H9 (cell line): ENCODE data around the gene TMEM98. TPM values are rescaled to one million over a fixed set of nuclear protein-coding genes. Genes with fewer than 3 reads are reported as not detected.

ENCODE experiments used
- DNase-seq: peaks from one replicate; pipeline ENCODE4 v3.0.0-alpha.2; 2017
- H2AFZ ChIP-seq: one replicate; pipeline ENCODE4 v1.6.1; 2013; ENCODE audit warnings: mild to moderate bottlenecking, low read length, control low read depth, moderate library complexity
- H2AK5ac ChIP-seq: 2 replicates; pipeline ENCODE4 v1.6.1; 2013; ENCODE audit warnings: low read length, control low read depth, mixed read lengths; ENCODE audit not compliant: insufficient read length
- H2BK120ac ChIP-seq: one replicate; pipeline ENCODE4 v1.6.1; 2013; ENCODE audit warnings: low read depth, mild to moderate bottlenecking, low read length, control low read depth, inconsistent platforms; ENCODE audit not compliant: poor library complexity, severe bottlenecking
- H2BK12ac ChIP-seq: 2 replicates; pipeline ENCODE4 v1.6.1; 2013; ENCODE audit warnings: low read length, control low read depth, mixed read lengths, low read depth; ENCODE audit not compliant: insufficient read length
- H2BK15ac ChIP-seq: 2 replicates; pipeline ENCODE4 v1.6.1; 2013; ENCODE audit warnings: low read depth, low read length, control low read depth
- H2BK20ac ChIP-seq: one replicate; pipeline ENCODE4 v1.6.1; 2013; ENCODE audit warnings: low read depth, mild to moderate bottlenecking, low read length, control low read depth, inconsistent platforms; ENCODE audit not compliant: poor library complexity, severe bottlenecking
- H2BK5ac ChIP-seq: 2 replicates; pipeline ENCODE4 v1.6.1; 2013; ENCODE audit warnings: low read length, control low read depth, mixed read lengths; ENCODE audit not compliant: insufficient read length
- H3K14ac ChIP-seq: 2 replicates; pipeline ENCODE4 v1.6.1; 2013; ENCODE audit warnings: low read length, control low read depth; ENCODE audit not compliant: insufficient read depth
- H3K18ac ChIP-seq: 2 replicates; pipeline ENCODE4 v1.6.1; 2013; ENCODE audit warnings: low read depth, mild to moderate bottlenecking, mixed read lengths, low read length, control low read depth; ENCODE audit not compliant: insufficient read length
- H3K23ac ChIP-seq: 2 replicates; pipeline ENCODE4 v1.6.1; 2013; ENCODE audit warnings: low read length, control low read depth, mixed read lengths, low read depth; ENCODE audit not compliant: insufficient read length
- H3K23me2 ChIP-seq: 2 replicates; pipeline ENCODE4 v1.6.1; 2013; ENCODE audit warnings: low read depth, mild to moderate bottlenecking, mixed read lengths, low read length, control low read depth; ENCODE audit not compliant: insufficient read length, poor library complexity, severe bottlenecking
- H3K27ac ChIP-seq: 2 replicates; pipeline ENCODE4 v1.5.1; 2013; ENCODE audit warnings: low read length, control low read depth, mixed read lengths, low read depth; ENCODE audit not compliant: insufficient read length
- H3K27me3 ChIP-seq: 2 replicates; pipeline ENCODE4 v1.6.1; 2013; ENCODE audit warnings: low read length, control low read depth, inconsistent platforms; ENCODE audit not compliant: insufficient read depth
- H3K4ac ChIP-seq: 2 replicates; pipeline ENCODE4 v1.6.1; 2013; ENCODE audit warnings: low read depth, mild to moderate bottlenecking, control low read depth, inconsistent platforms, low read length, moderate library complexity
- H3K4me1 ChIP-seq: 2 replicates; pipeline ENCODE4 v1.6.1; 2013; ENCODE audit warnings: low read length, control low read depth, inconsistent platforms; ENCODE audit not compliant: insufficient read depth
- H3K4me2 ChIP-seq: 2 replicates; pipeline ENCODE4 v1.6.1; 2013; ENCODE audit warnings: low read length, control low read depth, mixed read lengths; ENCODE audit not compliant: insufficient read length, insufficient read depth
- H3K56ac ChIP-seq: 2 replicates; pipeline ENCODE4 v1.6.1; 2013; ENCODE audit warnings: low read depth, mild to moderate bottlenecking, mixed read lengths, low read length, control low read depth; ENCODE audit not compliant: insufficient read length
- H3K79me1 ChIP-seq: 2 replicates; pipeline ENCODE4 v1.6.1; 2013; ENCODE audit warnings: low read depth, mild to moderate bottlenecking, moderate library complexity, low read length, control low read depth, inconsistent platforms; ENCODE audit not compliant: insufficient read depth, poor library complexity, severe bottlenecking
- H3K79me2 ChIP-seq: 2 replicates; pipeline ENCODE4 v1.6.1; 2013; ENCODE audit warnings: low read length, control low read depth, inconsistent platforms; ENCODE audit not compliant: insufficient read depth
- H3K9ac ChIP-seq: 2 replicates; pipeline ENCODE4 v1.6.1; 2013; ENCODE audit warnings: low read length, control low read depth, mixed read lengths; ENCODE audit not compliant: insufficient read length; ENCODE audit errors: extremely low read depth
- H3K9me3 ChIP-seq: one replicate; pipeline ENCODE4 v1.6.1; 2013; ENCODE audit warnings: low read depth, low read length, inconsistent platforms; ENCODE audit not compliant: control insufficient read depth
- H3T11ph ChIP-seq: one replicate; pipeline ENCODE4 v1.6.1; 2013; ENCODE audit warnings: mild to moderate bottlenecking, low read length, control low read depth, inconsistent platforms
- H4K20me1 ChIP-seq: one replicate; pipeline ENCODE4 v1.6.1; 2013; ENCODE audit not compliant: control insufficient read depth, insufficient read length, insufficient read depth
- H4K5ac ChIP-seq: 2 replicates; pipeline ENCODE4 v1.6.1; 2013; ENCODE audit warnings: low read depth, mild to moderate bottlenecking, mixed read lengths, low read length, control low read depth; ENCODE audit not compliant: insufficient read length
- H4K8ac ChIP-seq: replicated peaks from 2 replicates; pipeline ENCODE4 v1.6.1; 2013; ENCODE audit warnings: low read length, control low read depth, mixed read lengths, low read depth; ENCODE audit not compliant: insufficient read length
- H4K91ac ChIP-seq: 2 replicates; pipeline ENCODE4 v1.6.1; 2013; ENCODE audit warnings: low read depth, mild to moderate bottlenecking, moderate library complexity, mixed read lengths, low read length, control low read depth; ENCODE audit not compliant: insufficient read length
- H3K27ac Mint-ChIP-seq, 3 experiments: 2 replicates in 2 of 3; 3 replicates in 1 of 3; pipeline ENCODE4 v1.8.0; 2020 to 2021; ENCODE audit warnings: mixed read lengths in 3 of 3, mild to moderate bottlenecking in 1 of 3, moderate library complexity in 1 of 3
- H3K27me3 Mint-ChIP-seq: 2 replicates; pipeline ENCODE4 v1.8.0; 2021; ENCODE audit warnings: low read depth, mild to moderate bottlenecking, moderate library complexity, mixed read lengths
- H3K36me3 Mint-ChIP-seq, 3 experiments: 2 replicates in 2 of 3; 3 replicates in 1 of 3; pipeline ENCODE4 v1.8.0; 2020 to 2021; ENCODE audit warnings: low read depth in 3 of 3, mixed read lengths in 3 of 3; ENCODE audit not compliant: insufficient read depth in 1 of 3
- H3K4me1 Mint-ChIP-seq, 2 experiments: 2 replicates each; pipeline ENCODE4 v1.8.0; 2020; ENCODE audit warnings: mixed read lengths in 2 of 2
- H3K4me3 Mint-ChIP-seq, 2 experiments: 2 replicates in 1 of 2; 3 replicates in 1 of 2; pipeline ENCODE4 v1.8.0; 2020 to 2021; ENCODE audit warnings: mild to moderate bottlenecking in 2 of 2, mixed read lengths in 2 of 2, moderate library complexity in 1 of 2
- H3K9me3 Mint-ChIP-seq, 2 experiments: 2 replicates in 1 of 2; 3 replicates in 1 of 2; pipeline ENCODE4 v1.8.0; 2020; ENCODE audit warnings: mild to moderate bottlenecking in 2 of 2, mixed read lengths in 2 of 2, moderate library complexity in 1 of 2
- CTCF ChIP-seq: fragments of 200-600 bp; sonication (generic); conservative IDR thresholded peaks from 3 replicates; pipeline ENCODE4 v1.8.0; 2021; ENCODE audit warnings: antibody characterized with exemption, mild to moderate bottlenecking
- WGBS: extraction: QIAGEN DNeasy Blood & Tissue Kit; methylation state at CpG from one replicate; pipeline ENCODE4 v1.1.7; 2013; ENCODE audit warnings: missing lambda C conversion rate, low lambda C conversion rate, mixed read lengths; ENCODE audit not compliant: insufficient read length; ENCODE audit errors: extremely low coverage; 5-methylcytosine and 5-hydroxymethylcytosine counted together
- total RNA-seq: library from RNA; stranded (reverse); gene quantifications from 2 replicates; pipeline ENCODE4 v1.2.1, GENCODE V29; 2021

TMEM98 gene
- total RNA-seq, 1 experiment from 2014 or later = 78.4 TPM

GRCh38 chr17:32960815-32961214, 32.9 kb downstream of the TMEM98 start:
- Mint-ChIP-seq H3K9me3 (no peaks in the 10 kb centered on the region), H3K27me3 (peaks cover 16% of the 10 kb centered on the region), H3K4me3 (no peak overlapping the region), H3K27ac (0 out of 7 replicates have a peak overlapping the region, but pooled peaks of 1 of the 3 experiments have one; percentile 53), H3K4me1 (no peaks in the 10 kb centered on the region), H3K36me3 (no peaks in the 10 kb centered on the region)
- Histone ChIP-seq H4K20me1 (no peaks in the 10 kb centered on the region), H3K14ac (no peak overlapping the region; the same call in 1 of the 2 replicates), H2BK12ac (no peak overlapping the region), H3T11ph (no peak overlapping the region), H4K8ac (no peak overlapping the region), H4K5ac (no peak overlapping the region), H2BK5ac (no peak overlapping the region), H2BK20ac (no peak overlapping the region), H3K9ac (no peak overlapping the region), H3K79me2 (no peaks in the 10 kb centered on the region), H3K27ac (no peak overlapping the region), H3K18ac (no peak overlapping the region), H3K4me2 (no peak overlapping the region), H2BK120ac (no peak overlapping the region), H3K27me3 (no peaks in the 10 kb centered on the region), H2AK5ac (no peak overlapping the region), H3K9me3 (no peaks in the 10 kb centered on the region), H3K4me1 (no peaks in the 10 kb centered on the region), H3K4ac (no peak overlapping the region), H3K23ac (no peak overlapping the region), H3K56ac (no peak overlapping the region), H2BK15ac (no peak overlapping the region), H3K79me1 (no peaks in the 10 kb centered on the region), H2AFZ (no peak overlapping the region), H4K91ac (no peak overlapping the region), H3K23me2 (no peaks in the 10 kb centered on the region)
- TF ChIP-seq CTCF = no peak
- no CpG with 5 or more reads among the region's 2 CpGs for WGBS
- no peak for DNase-seq
